ENCODE results near the gene MT1B. TPM values are rescaled to one million over a fixed set of nuclear protein-coding genes. Genes with fewer than 3 reads are reported as not detected.
"Not testable (repeated sequence)": the region's sequence is repeated elsewhere in the genome, so short reads cannot be mapped to it uniquely, and the experiment has no call there.

The MT1B gene
- polyA plus RNA-seq, 1 of the 3 experiments (the other 2 are of a cell fraction) = not detected

DNA sequence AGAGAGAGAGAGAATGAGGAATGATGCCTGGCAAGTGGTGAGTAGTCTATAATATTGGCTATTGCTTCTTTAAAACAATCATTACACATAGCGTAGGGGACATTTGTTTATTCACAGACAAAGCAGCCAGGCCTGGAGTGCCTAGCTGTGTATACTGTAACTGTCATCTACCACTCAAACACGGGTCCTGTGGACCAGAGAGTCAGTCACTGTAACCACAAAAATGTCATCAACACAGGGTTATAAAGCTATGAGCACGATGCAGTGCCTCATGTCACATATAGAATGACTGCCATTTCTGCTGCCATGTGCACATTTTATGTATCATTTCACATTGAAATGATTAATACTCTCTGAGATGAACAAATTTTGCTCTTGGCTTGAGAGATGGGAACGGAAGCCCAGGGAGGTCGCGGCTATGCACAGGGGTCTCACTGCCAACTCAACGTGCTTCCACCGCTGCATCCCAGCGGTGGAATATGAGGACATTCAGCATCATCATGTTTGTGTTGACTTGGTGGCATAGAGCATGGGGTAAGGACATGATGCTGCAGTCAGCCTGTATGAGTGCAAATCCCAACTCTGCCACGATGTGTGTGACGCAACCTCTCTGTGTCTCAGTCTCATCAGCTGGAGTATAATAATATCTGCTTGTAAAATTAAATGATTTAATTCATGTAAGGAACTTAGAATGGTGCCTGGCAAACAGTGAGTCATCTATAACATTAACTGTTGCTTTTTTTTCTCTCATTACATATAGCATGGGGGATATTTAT lies 21.3 kb downstream of the MT1B start:
- POLR2A ChIA-PET = no interaction called here

DNA sequence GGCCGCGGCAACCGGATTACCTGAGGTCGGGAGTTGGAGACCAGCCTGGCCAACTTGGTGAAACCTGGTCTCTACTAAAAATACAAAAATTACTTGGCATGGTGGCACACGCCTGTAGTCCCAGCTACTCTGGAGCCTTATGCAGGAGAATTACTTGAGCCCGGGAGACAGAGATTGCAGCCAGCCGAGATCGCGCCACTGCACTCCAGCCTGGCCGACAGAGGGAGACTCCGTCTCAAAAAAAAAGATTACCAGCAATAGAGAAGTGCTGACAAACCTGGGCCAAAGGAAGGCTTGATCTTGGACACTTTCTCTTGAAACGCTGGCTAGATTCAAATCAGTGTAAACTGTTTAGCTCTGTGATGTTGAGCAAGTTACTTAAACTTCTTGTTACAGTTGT lies 22.2 kb downstream of the MT1B start:
- H3K9me3 ChIP-seq = no peaks in the 10 kb centered on the region
- no peaks in the 10 kb centered on the region for H3K79me2 ChIP-seq (ENCODE audit: insufficient read depth)
- 70% methylated on average over 12 of the region's 12 CpGs for WGBS (ENCODE audit: low lambda C conversion rate)
- DNase-seq = no peak
- no peak overlapping the region for H3K4me3 ChIP-seq (ENCODE audit: low read depth in 2 of 2, low read length in 1 of 2)
- no peaks in the 10 kb centered on the region; a peak in 1 of 4 replicates for H3K4me1 ChIP-seq (ENCODE audit: control insufficient read depth in 1 of 2, insufficient read depth in 2 of 2, low read depth in 1 of 2, low read length in 1 of 2)
- H4K20me1 ChIP-seq (ENCODE audit: insufficient read depth) = no peaks in the 10 kb centered on the region
- no peak overlapping the region for H2AFZ ChIP-seq (ENCODE audit: low read depth)
- no peaks in the 10 kb centered on the region for H3F3A ChIP-seq (replicated peaks; ENCODE audit: insufficient read depth)
- no peaks in the 10 kb centered on the region for H3K36me3 ChIP-seq (replicated peaks in 1 of 2; ENCODE audit: control insufficient read depth in 1 of 2, insufficient read depth in 2 of 2, low read length in 1 of 2)
- no peak overlapping the region for H3K4me2 ChIP-seq
- no peak overlapping the region for H3K9ac ChIP-seq
- peaks cover 23% of the 10 kb centered on the region for H3K27me3 ChIP-seq (ENCODE audit: insufficient read depth)
- no peak overlapping the region for H3K27ac ChIP-seq (ENCODE audit: low read depth in 2 of 2, low read length in 1 of 2)
- H3K9me2 ChIP-seq = no peaks in the 10 kb centered on the region
- POLR2A ChIA-PET = no interaction called here
- CTCF ChIA-PET = interaction anchor here (0.6 to 1.2 kb wide), 8 partner anchors 11 to 1122 kb away, joined by 3 to 4 read pairs (median 3); no protein-coding TSS in a partner anchor
- TF ChIP-seq RAD21 (IDR thresholded peaks at IDR 0.05; ENCODE audit: low read length) = peak; percentile 52
- TF ChIP-seq, protein P1, sequence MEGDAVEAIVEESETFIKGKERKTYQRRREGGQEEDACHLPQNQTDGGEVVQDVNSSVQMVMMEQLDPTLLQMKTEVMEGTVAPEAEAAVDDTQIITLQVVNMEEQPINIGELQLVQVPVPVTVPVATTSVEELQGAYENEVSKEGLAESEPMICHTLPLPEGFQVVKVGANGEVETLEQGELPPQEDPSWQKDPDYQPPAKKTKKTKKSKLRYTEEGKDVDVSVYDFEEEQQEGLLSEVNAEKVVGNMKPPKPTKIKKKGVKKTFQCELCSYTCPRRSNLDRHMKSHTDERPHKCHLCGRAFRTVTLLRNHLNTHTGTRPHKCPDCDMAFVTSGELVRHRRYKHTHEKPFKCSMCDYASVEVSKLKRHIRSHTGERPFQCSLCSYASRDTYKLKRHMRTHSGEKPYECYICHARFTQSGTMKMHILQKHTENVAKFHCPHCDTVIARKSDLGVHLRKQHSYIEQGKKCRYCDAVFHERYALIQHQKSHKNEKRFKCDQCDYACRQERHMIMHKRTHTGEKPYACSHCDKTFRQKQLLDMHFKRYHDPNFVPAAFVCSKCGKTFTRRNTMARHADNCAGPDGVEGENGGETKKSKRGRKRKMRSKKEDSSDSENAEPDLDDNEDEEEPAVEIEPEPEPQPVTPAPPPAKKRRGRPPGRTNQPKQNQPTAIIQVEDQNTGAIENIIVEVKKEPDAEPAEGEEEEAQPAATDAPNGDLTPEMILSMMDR (IDR thresholded peaks at IDR 0.05) = peak; percentile 46
- TF ChIP-seq, protein P2, sequence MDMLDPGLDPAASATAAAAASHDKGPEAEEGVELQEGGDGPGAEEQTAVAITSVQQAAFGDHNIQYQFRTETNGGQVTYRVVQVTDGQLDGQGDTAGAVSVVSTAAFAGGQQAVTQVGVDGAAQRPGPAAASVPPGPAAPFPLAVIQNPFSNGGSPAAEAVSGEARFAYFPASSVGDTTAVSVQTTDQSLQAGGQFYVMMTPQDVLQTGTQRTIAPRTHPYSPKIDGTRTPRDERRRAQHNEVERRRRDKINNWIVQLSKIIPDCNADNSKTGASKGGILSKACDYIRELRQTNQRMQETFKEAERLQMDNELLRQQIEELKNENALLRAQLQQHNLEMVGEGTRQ (IDR thresholded peaks at IDR 0.05; ENCODE audit: borderline replicate concordance, low read depth, low read length) = no peak
- no peak for TF ChIP-seq FOXJ3 (CRISPR knock-in tag; IDR thresholded peaks at IDR 0.05)
- TF ChIP-seq SMC3 (IDR thresholded peaks at IDR 0.05; ENCODE audit: low read depth, low read length) = peak; percentile 33

More for the DNA sequence above, 21.3 kb downstream of the MT1B start:
- H4K20me1 ChIP-seq (ENCODE audit: insufficient read depth) = no peaks in the 10 kb centered on the region
- no peaks in the 10 kb centered on the region for H3K9me2 ChIP-seq
- DNase-seq = no peak
- H3K9me3 ChIP-seq = no peaks in the 10 kb centered on the region
- WGBS (ENCODE audit: low lambda C conversion rate) = 85% methylated on average over 10 of the region's 11 CpGs
- no peaks in the 10 kb centered on the region; a peak in 1 of 4 replicates for H3K4me1 ChIP-seq (ENCODE audit: control insufficient read depth in 1 of 2, insufficient read depth in 2 of 2, low read depth in 1 of 2, low read length in 1 of 2)
- no peaks in the 10 kb centered on the region for H3F3A ChIP-seq (replicated peaks; ENCODE audit: insufficient read depth)
- H3K27me3 ChIP-seq (ENCODE audit: insufficient read depth) = peaks cover 33% of the 10 kb centered on the region
- no peak overlapping the region for H3K27ac ChIP-seq (ENCODE audit: low read depth in 2 of 2, low read length in 1 of 2)
- no peaks in the 10 kb centered on the region for H3K79me2 ChIP-seq (ENCODE audit: insufficient read depth)
- no peak overlapping the region for H2AFZ ChIP-seq (ENCODE audit: low read depth)
- CTCF ChIA-PET = interaction anchor here (1.0 to 1.5 kb wide), 3 partner anchors 36 to 86 kb away, joined by 3 to 4 read pairs (median 3); no protein-coding TSS in a partner anchor
- no peak overlapping the region for H3K4me3 ChIP-seq (ENCODE audit: low read depth in 2 of 2, low read length in 1 of 2)
- H3K36me3 ChIP-seq (replicated peaks in 1 of 2; ENCODE audit: control insufficient read depth in 1 of 2, insufficient read depth in 2 of 2, low read length in 1 of 2) = no peaks in the 10 kb centered on the region
- H3K9ac ChIP-seq = no peak overlapping the region
- TF ChIP-seq MXI1 (IDR thresholded peaks at IDR 0.05; ENCODE audit: low read depth, low read length) = no peak
- TF ChIP-seq RXRA (IDR thresholded peaks at IDR 0.05; ENCODE audit: borderline replicate concordance, low read depth) = no peak
- TF ChIP-seq CHD2 (IDR thresholded peaks at IDR 0.05; ENCODE audit: low read length, partially characterized antibody) = no peak
- TF ChIP-seq RAD21 (IDR thresholded peaks at IDR 0.05; ENCODE audit: low read length) = no peak
- no peak overlapping the region for H3K4me2 ChIP-seq

DNA sequence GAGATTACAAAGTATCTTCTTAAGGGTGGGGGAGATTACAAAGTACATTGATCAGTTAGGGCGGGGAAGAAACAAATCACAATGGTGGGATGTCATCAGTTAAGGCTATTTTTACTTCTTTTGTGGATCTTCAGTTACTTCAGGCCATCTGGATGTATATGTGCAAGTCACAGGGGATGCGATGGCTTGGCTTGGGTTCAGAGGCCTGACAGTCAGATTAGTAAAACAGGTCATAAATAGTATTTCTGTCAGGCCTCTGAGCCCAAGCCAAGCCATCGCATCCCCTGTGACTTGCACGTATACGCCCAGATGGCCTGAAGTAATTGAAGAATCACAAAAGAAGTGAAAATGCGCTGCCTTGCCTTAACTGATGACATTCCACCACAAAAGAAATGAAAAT lies 22.9 kb downstream of the MT1B start:
- DNase-seq; POLR2A ChIA-PET; H3K9me3 ChIP-seq; H3K4me1 ChIP-seq (ENCODE audit: control insufficient read depth in 1 of 2, insufficient read depth in 2 of 2, low read depth in 1 of 2, low read length in 1 of 2); H4K20me1 ChIP-seq (ENCODE audit: insufficient read depth); H3K9me2 ChIP-seq; H3K36me3 ChIP-seq (replicated peaks in 1 of 2; ENCODE audit: control insufficient read depth in 1 of 2, insufficient read depth in 2 of 2, low read length in 1 of 2); H2AFZ ChIP-seq (ENCODE audit: low read depth); H3K4me3 ChIP-seq (ENCODE audit: low read depth in 2 of 2, low read length in 1 of 2); H3K79me2 ChIP-seq (ENCODE audit: insufficient read depth); H3F3A ChIP-seq (replicated peaks; ENCODE audit: insufficient read depth); H3K27ac ChIP-seq (ENCODE audit: low read depth in 2 of 2, low read length in 1 of 2); H3K9ac ChIP-seq; H3K4me2 ChIP-seq: not testable (repeated sequence)
- CTCF ChIA-PET = interaction anchor here (0.7 to 1.2 kb wide), 5 partner anchors 11 to 119 kb away, joined by 3 read pairs; no protein-coding TSS in a partner anchor
- WGBS (ENCODE audit: low lambda C conversion rate) = 87% methylated on average over 6 of the region's 6 CpGs
- H3K27me3 ChIP-seq (ENCODE audit: insufficient read depth) = peaks cover 17% of the 10 kb centered on the region; the same call in 1 of the 2 replicates
